GM12878 (cell line): ENCODE data around the gene SPTLC2. TPM values are rescaled to one million over a fixed set of nuclear protein-coding genes. Genes with fewer than 3 reads are reported as not detected.

ENCODE experiments used
- ATAC-seq: fragments of 200-7000 bp; cut with Tn5 transposase; 3 replicates; pipeline ENCODE4 v1.9.1; 2020; ENCODE audit warnings: mild to moderate bottlenecking, moderate library complexity
- BruUV-seq: library from RNA; stranded (reverse); fragments of 400-500 nt; replicated peaks from 2 replicates; lab custom pipeline; 2021; lab: Mats Ljungman, UMichigan
- CTCF ChIA-PET: fragments of 300-600 bp; sonication (Branson Sonifier 250); formaldehyde crosslinking; extraction: SDS; loops from one replicate; lab custom pipeline; 2021; ENCODE audit warnings: inconsistent platforms; lab: Yijun Ruan, JAX
- POLR2A ChIA-PET: fragments of 350-600 bp; formaldehyde crosslinking; extraction: SDS; loops from one replicate; lab custom pipeline; 2021; ENCODE audit warnings: inconsistent platforms; lab: Charles Lee
- RAD21 ChIA-PET: fragments of 300-600 bp; sonication (Branson Sonifier 250); formaldehyde crosslinking; loops from one replicate; lab custom pipeline; 2023; ENCODE audit warnings: antibody characterized with exemption; ENCODE audit not compliant: unreplicated experiment; lab: Charles Lee
- SMC1A ChIA-PET: fragments of 300-600 bp; sonication (Branson Sonifier 250); formaldehyde crosslinking; loops from one replicate; lab custom pipeline; 2023; ENCODE audit not compliant: unreplicated experiment, uncharacterized antibody; lab: Charles Lee
- DNase-seq: peaks from one replicate; pipeline ENCODE4 v3.0.0-alpha.2; 2011; ENCODE audit warnings: low read depth, low spot score
- FAIRE-seq: peaks from 3 replicates; lab custom pipeline; 2011; peaks lifted over from hg19 to GRCh38; lab: Jason Lieb, UNC
- H2AFZ ChIP-seq: 2 replicates; pipeline ENCODE4 v1.6.0; 2011; ENCODE audit warnings: low read depth, low read length, control low read depth; ENCODE audit not compliant: control insufficient read depth
- H3K27ac ChIP-seq: 2 replicates; pipeline ENCODE4 v1.5.1; 2011; ENCODE audit warnings: control low read depth; ENCODE audit not compliant: control insufficient read depth, insufficient read depth
- H3K27me3 ChIP-seq, 2 experiments: replicated peaks in 1 of 2; 2 replicates each; pipeline versions ENCODE4 v1.6.0 to v1.6.1; 2011; ENCODE audit warnings: low read length in 1 of 2; ENCODE audit not compliant: control insufficient read depth in 2 of 2, insufficient read depth in 2 of 2
- H3K36me3 ChIP-seq, 2 experiments: 2 replicates each; pipeline ENCODE4 v1.5.1; 2011; ENCODE audit warnings: low read length in 1 of 2; ENCODE audit not compliant: control insufficient read depth in 2 of 2, insufficient read depth in 2 of 2
- H3K4me1 ChIP-seq: 2 replicates; pipeline ENCODE4 v1.6.1; 2011; ENCODE audit warnings: mild to moderate bottlenecking, low read length, moderate library complexity, mixed read lengths; ENCODE audit not compliant: control insufficient read depth, insufficient read depth
- H3K4me2 ChIP-seq: 2 replicates; pipeline ENCODE4 v1.6.0; 2011; ENCODE audit warnings: control low read depth; ENCODE audit not compliant: control insufficient read depth, insufficient read depth
- H3K4me3 ChIP-seq: fragments of 200-600 bp; sonication (generic); 2 replicates; pipeline ENCODE4 v1.5.1; 2016
- H3K79me2 ChIP-seq: 2 replicates; pipeline ENCODE4 v1.6.0; 2011; ENCODE audit warnings: low read length; ENCODE audit not compliant: control insufficient read depth, insufficient read depth
- H3K9ac ChIP-seq: 2 replicates; pipeline ENCODE4 v1.8.0; 2011; ENCODE audit warnings: low read length, control low read depth, mixed read lengths; ENCODE audit not compliant: control insufficient read depth, insufficient read depth
- H3K9me3 ChIP-seq: replicated peaks from 3 replicates; pipeline ENCODE4 v1.5.1; 2011; ENCODE audit warnings: mild to moderate bottlenecking, low read length; ENCODE audit not compliant: control insufficient read depth, insufficient read depth
- H4K20me1 ChIP-seq: 2 replicates; pipeline ENCODE4 v1.6.0; 2011; ENCODE audit not compliant: control insufficient read depth, insufficient read depth
- CUX1 ChIP-seq: IDR thresholded peaks from 2 replicates; pipeline ENCODE4 v1.6.1; 2012; ENCODE audit warnings: improper control_type of control experiment, low read depth, low read length; ENCODE audit not compliant: insufficient replicate concordance
- EED ChIP-seq: sonication (generic); IDR thresholded peaks from 2 replicates; pipeline ENCODE4 v1.6.1; 2016; ENCODE audit warnings: antibody characterized with exemption, low read depth
- ETV6 ChIP-seq, 2 experiments: fragments of 450-650 bp in 1 of 2; IDR thresholded peaks in 1 of 2; conservative IDR thresholded peaks in 1 of 2; 2 replicates each; pipeline ENCODE4 v1.6.1; 2014; ENCODE audit warnings: antibody characterized with exemption in 1 of 2, borderline replicate concordance in 1 of 2, low read depth in 1 of 2, mild to moderate bottlenecking in 1 of 2, moderate library complexity in 1 of 2
- HDAC2 ChIP-seq: fragments of 200-600 bp; sonication (generic); IDR thresholded peaks from 2 replicates; pipeline ENCODE4 v1.6.1; 2017
- MTA2 ChIP-seq: fragments of 450-650 bp; IDR thresholded peaks from 2 replicates; pipeline ENCODE4 v1.6.1; 2016; ENCODE audit warnings: low read depth, mild to moderate bottlenecking, moderate library complexity
- NKRF ChIP-seq: fragments of 450-650 bp; conservative IDR thresholded peaks from 2 replicates; pipeline ENCODE4 v1.6.1; 2017; ENCODE audit warnings: mild to moderate bottlenecking, moderate library complexity
- NR2F1 ChIP-seq: fragments of 450-650 bp; conservative IDR thresholded peaks from 2 replicates; pipeline ENCODE4 v1.6.1; 2017; ENCODE audit warnings: mild to moderate bottlenecking
- PAX5 ChIP-seq: IDR thresholded peaks from 2 replicates; pipeline ENCODE4 v1.6.1; 2011; ENCODE audit warnings: low read depth, low read length, borderline replicate concordance
- POLR2A ChIP-seq: IDR thresholded peaks from 2 replicates; pipeline ENCODE4 v1.6.1; 2011; ENCODE audit warnings: low read depth, mild to moderate bottlenecking, low read length
- SPI1 ChIP-seq: IDR thresholded peaks from 2 replicates; pipeline ENCODE4 v1.6.1; 2011; ENCODE audit warnings: low read depth, mild to moderate bottlenecking, low read length, moderate library complexity, borderline replicate concordance; ENCODE audit not compliant: insufficient read depth
- USF1 ChIP-seq: IDR thresholded peaks from 2 replicates; pipeline ENCODE4 v1.6.1; 2011; ENCODE audit warnings: borderline replicate concordance, low read depth, mild to moderate bottlenecking, moderate library complexity, mixed read lengths, low read length; ENCODE audit not compliant: insufficient read depth; ENCODE audit errors: extremely low read length
- ZSCAN29 ChIP-seq: fragments of 450-650 bp; IDR thresholded peaks from 2 replicates; pipeline ENCODE4 v1.6.1; 2017; ENCODE audit warnings: mild to moderate bottlenecking, moderate library complexity
- WGBS: methylation state at CpG from one replicate; pipeline ENCODE4 v1.1.6; 2016; ENCODE audit warnings: low lambda C conversion rate; ENCODE audit not compliant: insufficient replicate concordance, insufficient coverage; ENCODE audit errors: missing lambda C conversion rate; 5-methylcytosine and 5-hydroxymethylcytosine counted together
- in situ Hi-C: fragments of 300-500 bp; cut with MboI; formaldehyde crosslinking; loops from 9 replicates; pipeline ENCODE4 v1.14.3; 2018; ENCODE audit warnings: mixed read lengths
- intact Hi-C: fragments of 100-400 bp; cut with micrococcal nuclease; formaldehyde crosslinking; loops from one replicate; pipeline ENCODE4 v1.14.2; 2022; ENCODE audit not compliant: unreplicated experiment
- polyA plus RNA-seq, 11 experiments: library from polyadenylated mRNA; depleted of rRNA in 4 of 11; unstranded in 6 of 11; stranded (reverse) in 5 of 11; fragments of >200 nt; fragmentation: Nextera tagmentation in 4 of 11; fragmentation: Illumina TruSeq in 1 of 11; extraction: Ambion mirVana in 4 of 11; extraction: Trizol in 1 of 11; gene quantifications; 1 replicate in 1 of 11; 2 replicates in 10 of 11; pipeline versions ENCODE4 v1.2.1 to v1.2.3, GENCODE V29; 2011 to 2016; ENCODE audit warnings: inconsistent platforms in 2 of 11, missing spikeins in 2 of 11, low read depth in 1 of 11
- total RNA-seq, 4 experiments: library from RNA; depleted of rRNA in 3 of 4; stranded (reverse); fragments of >200 nt in 3 of 4; fragmentation: Illumina TruSeq in 1 of 4; extraction: Trizol in 1 of 4; gene quantifications; 2 replicates each; pipeline versions ENCODE4 v1.2.1 to v1.2.3, GENCODE V29; 2013 to 2021

Gene SPTLC2
- total and polyA plus RNA-seq, 10 of the 15 experiments (the other 5 are each of a cell fraction or from before 2014, with no cell fraction given): 6.9 to 35.1 (median 19.7) TPM

GRCh38 chr14:77641534-77642341 lies 25.3 kb upstream of the SPTLC2 start:
- RAD21 ChIA-PET: no interaction called here
- Histone ChIP-seq H3K36me3 (no peaks in the 10 kb centered on the region), H3K4me3 (peak overlapping the region; percentile 62), H3K9ac (peak overlapping the region; percentile 68), H3K4me2 (peak overlapping the region; percentile 97), H3K79me2 (no peaks in the 10 kb centered on the region), H3K9me3 (no peaks in the 10 kb centered on the region; the same call in 2 of the 3 replicates), H4K20me1 (no peaks in the 10 kb centered on the region), H3K27me3 (no peaks in the 10 kb centered on the region), H3K4me1 (peaks cover 13% of the 10 kb centered on the region), H3K27ac (peak overlapping the region; percentile 27; the same call in 1 of the 2 replicates), H2AFZ (peak overlapping the region; percentile 98)
- POLR2A ChIA-PET: no interaction called here
- BruUV-seq: no TSS peak
- DNase-seq: peak; percentile 16
- in situ Hi-C loops (no loop called here), intact Hi-C loops (loop anchor here (1.0 kb wide), 1 partner anchor 28 kb away; no protein-coding TSS in a partner anchor)
- SMC1A ChIA-PET: interaction anchor here (0.6 kb wide), 1 partner anchor 26 kb away, joined by 3 read pairs; no protein-coding TSS in a partner anchor
- FAIRE-seq: no peak
- 20% methylated on average over 32 of the region's 47 CpGs for WGBS
- CTCF ChIA-PET: interaction anchor here (0.6 to 1.5 kb wide), 2 partner anchors 22 to 24 kb away, joined by 3 read pairs; no protein-coding TSS in a partner anchor
- peak; percentile 92 for ATAC-seq
- TF ChIP-seq EED (peak; percentile 39; the same call in 1 of the 2 replicates), PAX5 (no peak), SPI1 (peak; percentile 76; the same call in 1 of the 2 replicates), HDAC2 (no peak), MTA2 (no peak), ZSCAN29 (no peak), USF1 (no peak), CUX1 (no peak), NR2F1 (no peak), ETV6 (conservative IDR thresholded peaks at IDR 0.05 in 1 of 2, IDR thresholded peaks at IDR 0.05 in 1 of 2; ENCODE audit: borderline replicate concordance in 1 of 2, low read depth in 1 of 2) (peak in 1 of 2 experiments; percentile 45; a peak in 2 of 4 replicates), NKRF (no peak), POLR2A (0 out of 2 replicates have a peak, but pooled peaks have one; percentile 44)
